ENCODE measurements around the gene DNAH17. TPM values are rescaled to one million over a fixed set of nuclear protein-coding genes. Genes with fewer than 3 reads are reported as not detected.
A peak's percentile ranks its signal among the peaks of the same experiment; 100 is the strongest.

The DNAH17 gene, protein sequence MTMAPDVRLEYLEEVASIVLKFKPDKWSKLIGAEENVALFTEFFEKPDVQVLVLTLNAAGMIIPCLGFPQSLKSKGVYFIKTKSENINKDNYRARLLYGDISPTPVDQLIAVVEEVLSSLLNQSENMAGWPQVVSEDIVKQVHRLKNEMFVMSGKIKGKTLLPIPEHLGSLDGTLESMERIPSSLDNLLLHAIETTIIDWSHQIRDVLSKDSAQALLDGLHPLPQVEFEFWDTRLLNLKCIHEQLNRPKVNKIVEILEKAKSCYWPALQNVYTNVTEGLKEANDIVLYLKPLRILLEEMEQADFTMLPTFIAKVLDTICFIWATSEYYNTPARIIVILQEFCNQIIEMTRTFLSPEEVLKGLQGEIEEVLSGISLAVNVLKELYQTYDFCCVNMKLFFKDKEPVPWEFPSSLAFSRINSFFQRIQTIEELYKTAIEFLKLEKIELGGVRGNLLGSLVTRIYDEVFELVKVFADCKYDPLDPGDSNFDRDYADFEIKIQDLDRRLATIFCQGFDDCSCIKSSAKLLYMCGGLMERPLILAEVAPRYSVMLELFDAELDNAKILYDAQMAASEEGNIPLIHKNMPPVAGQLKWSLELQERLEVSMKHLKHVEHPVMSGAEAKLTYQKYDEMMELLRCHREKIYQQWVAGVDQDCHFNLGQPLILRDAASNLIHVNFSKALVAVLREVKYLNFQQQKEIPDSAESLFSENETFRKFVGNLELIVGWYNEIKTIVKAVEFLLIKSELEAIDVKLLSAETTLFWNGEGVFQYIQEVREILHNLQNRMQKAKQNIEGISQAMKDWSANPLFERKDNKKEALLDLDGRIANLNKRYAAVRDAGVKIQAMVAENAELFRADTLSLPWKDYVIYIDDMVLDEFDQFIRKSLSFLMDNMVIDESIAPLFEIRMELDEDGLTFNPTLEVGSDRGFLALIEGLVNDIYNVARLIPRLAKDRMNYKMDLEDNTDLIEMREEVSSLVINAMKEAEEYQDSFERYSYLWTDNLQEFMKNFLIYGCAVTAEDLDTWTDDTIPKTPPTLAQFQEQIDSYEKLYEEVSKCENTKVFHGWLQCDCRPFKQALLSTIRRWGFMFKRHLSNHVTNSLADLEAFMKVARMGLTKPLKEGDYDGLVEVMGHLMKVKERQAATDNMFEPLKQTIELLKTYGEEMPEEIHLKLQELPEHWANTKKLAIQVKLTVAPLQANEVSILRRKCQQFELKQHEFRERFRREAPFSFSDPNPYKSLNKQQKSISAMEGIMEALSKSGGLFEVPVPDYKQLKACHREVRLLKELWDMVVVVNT (N-terminal part only)
- under 1 TPM in 1 of 2 donors, not detected in 1; 0.10 TPM for total RNA-seq
- long read RNA-seq, donor 1, partial matches to known transcripts = 0 of 1 reads
- long read RNA-seq, donor 1, other reads (novel, unspliced or antisense) = 1 of 1 reads
- long read RNA-seq, donor 2, partial matches to known transcripts = 0 of 1 reads
- long read RNA-seq, donor 2, other reads (novel, unspliced or antisense) = 1 of 1 reads

DNA sequence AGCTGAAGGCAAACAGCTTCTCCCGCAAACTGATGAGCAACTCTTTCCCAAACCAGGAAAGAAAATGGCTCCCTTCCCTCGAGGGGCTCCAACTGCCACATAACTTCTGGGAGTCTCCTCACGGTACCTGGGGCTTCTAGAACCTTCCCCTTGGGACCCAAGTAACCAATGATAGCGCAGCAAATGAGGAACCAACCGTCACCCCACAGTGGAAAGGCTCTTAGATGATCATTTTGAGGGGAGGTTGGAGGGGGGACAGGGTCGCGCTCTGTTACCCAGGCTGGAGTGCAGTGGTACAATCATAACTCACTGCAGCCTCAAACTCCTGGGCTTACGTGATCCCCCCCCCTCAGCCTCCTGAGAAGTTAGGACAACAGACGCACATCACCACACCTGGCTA, at the start of gene DNAH17:
Gene DNAH17 (minus strand): TSS at position 101 of the 400 bp plus-strand sequence. CDS start 2,339 bp downstream, outside the sequence.
- DNase-seq (ENCODE audit: low spot score) = no peak
- intact Hi-C loops (cut with DNase I) = no loop called here

DNA sequence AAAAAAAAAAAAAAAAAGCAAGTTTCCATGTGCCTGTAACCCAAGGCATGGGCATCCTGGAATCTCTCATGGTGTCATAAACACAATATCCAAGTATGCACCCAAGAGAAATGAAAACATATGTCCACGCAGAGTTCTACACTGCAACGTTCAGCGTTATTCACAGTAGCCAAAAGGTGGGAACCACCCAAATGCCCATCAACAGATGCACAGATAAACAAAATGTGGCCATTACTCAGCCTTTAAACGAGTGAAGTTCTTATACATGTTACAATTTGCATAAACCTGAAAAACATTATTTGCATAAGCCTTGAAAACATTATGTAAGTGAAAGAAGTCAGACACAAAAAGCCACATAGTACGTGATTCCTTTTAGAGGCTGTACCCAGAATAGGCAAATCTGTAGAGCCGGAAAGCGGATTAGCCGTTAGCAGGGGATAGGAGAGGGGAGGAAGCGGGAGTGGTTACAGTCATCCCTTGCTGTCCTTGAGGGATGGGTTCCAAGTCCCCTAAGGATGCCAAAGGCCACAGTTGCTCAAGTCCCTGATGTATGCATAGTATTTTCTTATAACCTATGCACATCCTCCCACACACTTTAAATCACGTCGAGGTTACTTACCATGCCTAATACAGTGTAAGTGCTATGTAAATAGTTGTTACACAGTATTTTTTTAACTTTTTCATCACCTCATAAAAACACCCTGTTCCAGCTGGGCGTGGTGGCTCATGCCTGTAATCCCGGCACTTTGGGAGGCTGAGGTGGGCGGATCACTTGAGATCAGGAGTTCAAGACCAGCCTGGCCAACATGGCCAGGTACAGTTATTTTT, 47.3 kb upstream of the DNAH17 start:
- DNase-seq (ENCODE audit: low spot score) = peak; percentile 19
- intact Hi-C loops (cut with DNase I) = no loop called here

DNA sequence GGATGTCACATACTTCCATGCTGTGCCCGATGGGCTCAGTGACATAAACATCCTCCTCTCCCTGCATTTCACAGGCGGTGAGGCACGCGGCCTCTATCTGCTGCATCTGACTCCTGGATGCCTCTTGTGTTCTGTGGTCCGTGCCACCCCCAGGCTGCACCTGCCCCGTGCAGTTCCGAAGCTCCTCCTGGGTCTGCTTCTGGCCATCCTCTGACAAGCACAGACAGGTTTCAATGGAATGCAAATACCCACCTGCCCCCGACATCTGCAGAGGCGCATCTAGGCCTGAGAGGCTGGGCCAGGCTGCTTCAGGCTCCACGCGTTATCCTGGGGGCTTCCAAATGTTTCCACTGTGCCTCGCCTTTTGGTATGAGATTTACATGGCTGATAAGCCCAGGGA, 46.3 kb upstream of the DNAH17 start:
- intact Hi-C loops (cut with DNase I) = no loop called here
- DNase-seq (ENCODE audit: low spot score) = no peak

DNA sequence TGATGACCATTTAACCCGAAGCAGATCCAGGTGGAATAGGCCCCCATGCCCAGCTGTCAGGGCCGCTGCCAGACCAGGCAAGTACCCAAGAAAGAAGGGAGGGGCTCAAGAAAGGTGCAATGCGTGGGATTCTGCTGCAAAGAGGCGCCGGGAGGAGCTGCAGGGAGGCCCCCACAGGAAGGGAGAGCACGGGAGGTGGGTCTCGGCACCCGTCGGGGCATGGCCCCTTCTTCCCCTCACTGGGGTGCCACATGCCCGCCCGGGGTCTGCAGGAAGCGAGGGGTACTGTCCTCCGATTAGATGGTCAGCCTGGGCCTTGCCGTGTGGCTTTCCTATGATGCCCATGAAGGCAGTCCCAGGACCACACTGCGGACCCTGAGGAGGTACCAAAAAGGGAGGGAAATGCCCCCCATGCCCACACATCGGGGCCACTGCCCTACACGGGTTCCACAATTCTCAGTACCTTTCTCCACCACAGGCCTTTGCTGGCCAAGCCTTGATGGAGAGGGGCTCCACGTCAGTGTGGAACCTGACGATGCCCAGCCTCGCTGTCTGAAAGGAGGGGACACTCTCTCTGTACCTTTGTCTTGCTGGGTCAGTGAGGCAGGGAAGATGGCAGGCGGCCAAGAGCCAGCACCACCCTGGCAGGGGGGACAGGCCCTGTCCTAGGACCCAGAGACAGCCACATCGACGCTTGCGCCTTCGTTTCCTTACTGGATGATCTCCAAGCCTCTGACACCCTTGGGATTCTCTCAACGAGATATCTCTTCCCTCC, 45.5 kb upstream of the DNAH17 start:
- DNase-seq (ENCODE audit: low spot score) = no peak

DNA sequence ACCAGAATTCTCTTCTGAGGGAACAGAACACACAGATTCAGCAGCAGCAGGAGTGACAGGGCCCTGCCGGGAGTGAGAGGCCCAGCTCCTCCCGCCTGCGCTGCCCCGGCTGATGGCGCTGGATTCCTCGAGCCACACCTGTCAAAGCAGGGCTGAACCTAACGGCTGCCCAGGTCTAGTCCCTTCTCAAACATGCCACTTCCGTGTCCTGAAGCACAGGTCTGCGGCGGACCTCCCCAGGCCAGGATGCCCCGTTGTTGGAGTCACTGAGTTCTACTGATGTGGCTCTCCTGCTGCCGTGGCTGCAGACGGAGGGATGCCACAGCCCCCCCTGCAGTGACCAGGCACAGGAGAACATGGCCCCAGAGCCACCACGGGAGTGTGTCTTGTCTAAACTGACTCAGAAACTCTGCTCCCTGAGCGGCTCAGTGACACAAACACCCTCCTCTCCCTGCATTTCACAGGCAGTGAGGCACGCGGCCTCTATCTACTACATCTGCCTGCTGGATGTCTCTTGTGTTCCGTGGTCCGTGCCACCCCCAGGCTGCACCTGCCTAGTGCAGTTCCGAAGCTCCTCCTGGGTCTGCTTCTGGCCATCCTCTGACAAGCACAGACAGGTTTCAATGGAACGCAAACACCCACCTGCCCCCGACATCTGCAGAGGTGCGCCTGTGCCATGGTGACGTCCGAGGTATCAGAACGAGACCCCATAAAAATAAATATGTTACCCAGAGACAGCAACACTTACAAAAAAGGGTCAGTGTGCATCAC, 44.7 kb upstream of the DNAH17 start:
- DNase-seq (ENCODE audit: low spot score) = no peak
- intact Hi-C loops (cut with DNase I) = no loop called here

More for the DNA sequence above, 45.5 kb upstream of the DNAH17 start:
- intact Hi-C loops (cut with DNase I) = no loop called here

DNA sequence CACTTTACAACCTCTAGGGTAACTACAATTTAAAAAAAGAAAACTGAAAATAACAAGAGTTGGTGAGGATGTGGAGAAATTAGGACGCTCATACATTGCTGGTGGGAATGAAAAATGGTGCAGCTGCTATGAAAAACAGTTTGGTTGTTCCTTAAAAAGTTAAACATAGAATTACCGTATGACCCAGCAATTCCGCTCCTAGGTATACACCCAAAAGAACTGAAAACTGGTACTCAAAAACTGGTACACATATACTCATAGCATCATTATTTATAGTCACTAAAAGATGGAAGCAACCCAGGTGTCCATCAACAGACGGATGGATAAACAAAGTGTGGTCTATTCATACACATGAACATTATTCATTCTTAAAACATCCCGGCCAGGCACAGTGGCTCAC, 42.9 kb upstream of the DNAH17 start:
- DNase-seq (ENCODE audit: low spot score) = no peak
- intact Hi-C loops (cut with DNase I) = no loop called here

DNA sequence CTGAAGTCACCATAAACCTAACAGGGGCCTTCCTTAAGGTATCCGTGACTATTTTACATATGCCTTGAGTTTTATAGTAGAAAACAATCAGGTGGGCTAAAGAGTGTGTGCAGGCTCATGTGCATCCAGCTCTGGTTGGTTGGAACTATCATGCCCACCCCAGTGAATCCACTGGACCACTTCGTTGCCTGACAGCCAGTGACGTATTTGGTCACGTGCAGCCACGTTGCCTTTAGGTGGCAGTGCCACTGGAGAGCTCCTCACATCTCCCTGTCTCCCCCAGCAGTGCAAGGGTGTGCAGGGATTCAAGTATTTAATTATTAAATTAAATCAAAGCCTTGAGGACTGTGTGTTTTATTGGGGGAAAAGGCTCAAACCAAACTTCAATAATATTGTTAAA, 42.1 kb upstream of the DNAH17 start:
- DNase-seq (ENCODE audit: low spot score) = no peak
- intact Hi-C loops (cut with DNase I) = no loop called here

DNA sequence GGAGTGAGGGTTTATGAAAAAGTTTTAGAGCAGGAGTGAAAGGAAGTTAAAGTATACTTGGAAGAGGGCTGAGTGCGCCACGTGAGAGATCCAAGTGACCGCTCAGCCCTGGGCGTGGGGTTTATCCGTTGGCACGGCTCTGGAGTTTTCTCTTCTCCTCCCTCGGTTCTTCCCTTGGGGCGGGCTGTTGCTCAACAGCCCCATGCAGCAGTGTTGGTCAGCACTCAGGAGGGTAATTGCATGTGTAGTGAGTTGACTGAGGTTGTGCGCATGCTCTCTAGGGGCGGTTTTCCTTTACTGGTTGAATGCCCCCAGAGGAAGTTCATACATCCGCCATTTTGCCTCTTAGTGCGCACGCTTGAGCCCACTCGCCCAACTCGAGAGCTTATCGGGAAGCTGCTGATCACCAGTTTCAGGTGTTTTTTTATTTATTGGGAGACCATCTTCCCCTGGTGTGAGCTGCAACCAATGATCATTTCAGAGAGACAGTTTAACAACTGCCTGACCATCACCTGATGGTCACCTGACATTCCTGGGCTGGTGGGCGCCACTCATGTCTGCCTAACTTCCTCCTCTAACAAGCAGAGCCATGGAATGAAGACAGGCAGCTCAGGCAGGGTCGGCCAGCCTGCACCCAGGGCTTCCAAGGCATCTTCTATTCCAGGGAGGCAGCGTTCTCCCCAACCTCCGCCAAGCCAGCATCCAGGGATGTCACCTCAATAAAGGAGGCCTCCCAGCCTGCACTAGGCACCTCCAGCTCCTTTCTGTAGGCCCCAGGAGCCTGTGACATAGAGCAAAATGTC, 41.3 kb upstream of the DNAH17 start:
- peak; percentile 93 for DNase-seq (ENCODE audit: low spot score)
- intact Hi-C loops (cut with DNase I) = no loop called here

DNA sequence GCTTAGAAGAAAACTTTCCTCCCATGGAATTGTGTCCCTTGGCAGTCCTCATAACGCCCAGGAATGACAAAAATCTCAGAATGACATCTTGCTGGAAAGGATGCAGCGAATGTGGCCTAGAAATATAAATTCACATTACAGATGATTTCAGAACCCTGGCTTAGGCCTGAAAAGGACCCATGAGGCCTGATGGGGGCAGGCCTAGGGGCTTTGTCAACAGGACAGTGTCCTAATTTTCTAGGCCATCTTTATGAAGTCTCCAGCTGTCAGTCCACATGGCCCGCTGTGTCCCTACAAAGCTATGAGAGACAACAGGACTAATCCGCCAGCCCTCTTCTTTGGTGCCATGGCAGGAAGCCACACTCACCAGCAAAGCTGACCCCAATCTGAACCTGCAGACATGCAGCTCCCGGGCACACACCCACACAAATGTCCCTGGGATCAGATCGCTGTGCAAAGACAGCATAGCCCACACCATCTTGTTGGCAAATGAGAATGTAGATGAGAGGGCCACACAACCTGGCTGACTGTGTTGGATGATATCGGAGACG, 40.4 kb upstream of the DNAH17 start:
- intact Hi-C loops (cut with DNase I) = no loop called here
- no peak for DNase-seq (ENCODE audit: low spot score)

DNA sequence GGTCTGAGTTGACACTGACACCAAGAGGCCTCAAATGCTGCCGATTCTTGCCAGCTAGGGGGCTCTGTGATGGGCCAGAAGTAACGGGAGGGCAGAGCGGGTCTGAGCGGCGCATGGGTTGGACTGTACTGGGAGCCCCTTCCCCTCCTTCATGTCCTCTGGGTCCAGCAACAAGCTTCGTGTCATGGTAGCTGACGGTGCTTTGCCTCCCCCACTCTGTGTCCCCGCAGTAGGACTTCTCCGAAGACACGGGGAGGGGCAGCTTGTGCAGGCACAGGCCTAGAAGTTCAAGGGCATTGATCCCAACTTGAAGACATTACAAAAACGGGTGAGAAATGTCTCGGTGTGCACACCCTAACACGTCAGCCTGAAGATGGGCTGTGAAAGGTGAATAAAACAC, 39.8 kb upstream of the DNAH17 start:
- intact Hi-C loops (cut with DNase I) = no loop called here
- DNase-seq (ENCODE audit: low spot score) = no peak

DNA sequence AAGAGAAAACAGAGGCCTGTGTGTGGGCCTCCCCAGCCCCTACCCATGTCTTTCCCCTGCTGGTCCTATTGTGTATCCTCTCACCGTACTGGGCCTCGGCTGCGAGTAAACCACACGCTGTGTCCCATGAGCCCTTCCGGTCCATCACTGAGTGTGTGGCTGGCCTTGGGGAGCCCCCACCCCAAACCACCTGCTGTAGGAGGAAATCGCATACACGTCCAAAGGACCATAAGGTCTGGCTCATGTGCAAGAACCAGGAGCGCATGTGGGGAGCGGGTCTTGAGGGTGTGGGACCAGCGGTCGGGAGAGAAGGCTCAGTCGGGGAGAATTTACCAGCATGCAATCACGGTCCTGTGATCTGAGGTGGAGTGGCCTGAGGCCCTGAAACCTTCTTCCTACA, 38.4 kb upstream of the DNAH17 start:
- intact Hi-C loops (cut with DNase I) = no loop called here
- DNase-seq (ENCODE audit: low spot score) = no peak

DNA sequence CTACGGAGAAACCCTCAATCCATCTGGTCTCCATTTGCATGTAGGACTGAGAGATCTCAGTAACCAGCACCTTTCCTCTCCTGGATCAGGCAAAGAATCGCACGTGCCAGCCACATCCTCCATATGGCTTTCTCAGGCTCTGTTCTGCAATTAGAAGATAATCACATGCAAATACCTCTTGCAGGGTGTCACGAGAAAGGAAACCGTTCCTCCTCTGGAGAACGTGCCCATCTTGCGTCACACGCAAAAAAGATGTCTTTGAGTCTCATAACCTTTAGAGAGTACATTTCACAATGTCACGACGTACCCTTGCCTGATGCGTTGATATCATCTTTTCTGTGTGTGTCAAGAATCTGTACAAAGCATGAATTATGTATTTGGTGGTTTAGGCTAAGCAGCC, 36.2 kb upstream of the DNAH17 start:
- DNase-seq (ENCODE audit: low spot score) = no peak
- intact Hi-C loops (cut with DNase I) = no loop called here

DNA sequence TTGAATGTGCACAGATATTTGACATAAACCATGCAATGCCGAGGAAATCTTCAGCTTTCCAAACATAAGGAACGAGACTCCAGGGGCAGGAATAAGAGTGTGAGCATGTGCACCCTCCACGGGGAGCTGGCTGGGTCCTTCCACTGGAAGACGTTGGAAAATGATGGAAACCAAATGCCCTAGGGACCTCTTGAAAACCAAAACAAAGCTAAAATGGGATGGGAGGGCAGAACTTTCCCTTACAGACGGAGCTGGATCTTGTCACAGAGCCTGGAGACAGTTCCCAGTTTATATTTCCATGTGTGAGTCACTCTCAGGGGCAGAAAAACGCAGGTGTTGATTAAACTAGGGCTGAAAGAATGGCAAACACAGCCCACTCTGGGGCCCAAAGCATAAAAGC, 34.4 kb upstream of the DNAH17 start:
- DNase-seq (ENCODE audit: low spot score) = no peak
- intact Hi-C loops (cut with DNase I) = no loop called here

DNA sequence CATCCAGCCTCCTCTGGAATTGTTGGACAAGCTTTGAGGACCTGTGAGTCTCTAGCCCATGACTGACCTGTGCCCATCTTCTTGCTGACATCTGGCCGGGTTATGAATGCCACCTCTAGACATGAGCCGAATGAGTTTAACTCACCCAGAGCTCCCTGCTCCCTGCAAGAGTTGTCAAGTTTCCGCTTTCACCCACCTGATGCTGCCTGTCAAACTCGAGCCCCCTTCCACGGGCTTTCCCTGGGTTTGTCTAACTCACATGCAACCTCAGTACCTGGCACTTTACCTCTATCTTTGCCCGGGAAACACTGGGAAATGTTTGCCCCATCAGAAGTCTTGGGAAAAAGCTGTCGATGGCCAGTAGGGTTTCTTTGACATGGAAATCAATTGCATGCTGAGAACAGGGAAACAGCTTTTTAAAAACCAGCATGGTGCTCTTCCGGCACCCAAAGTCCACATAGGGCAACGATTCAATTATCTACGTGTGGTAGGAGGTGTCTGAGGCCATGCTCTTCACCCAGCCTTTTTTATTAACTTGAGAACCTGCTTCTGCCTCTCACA, 33.8 kb upstream of the DNAH17 start:
- DNase-seq (ENCODE audit: low spot score) = no peak
- intact Hi-C loops (cut with DNase I) = loop anchor here in 1 of 2 donors (1.0 kb wide), 1 partner anchor 40 kb away; no protein-coding TSS in a partner anchor

DNA sequence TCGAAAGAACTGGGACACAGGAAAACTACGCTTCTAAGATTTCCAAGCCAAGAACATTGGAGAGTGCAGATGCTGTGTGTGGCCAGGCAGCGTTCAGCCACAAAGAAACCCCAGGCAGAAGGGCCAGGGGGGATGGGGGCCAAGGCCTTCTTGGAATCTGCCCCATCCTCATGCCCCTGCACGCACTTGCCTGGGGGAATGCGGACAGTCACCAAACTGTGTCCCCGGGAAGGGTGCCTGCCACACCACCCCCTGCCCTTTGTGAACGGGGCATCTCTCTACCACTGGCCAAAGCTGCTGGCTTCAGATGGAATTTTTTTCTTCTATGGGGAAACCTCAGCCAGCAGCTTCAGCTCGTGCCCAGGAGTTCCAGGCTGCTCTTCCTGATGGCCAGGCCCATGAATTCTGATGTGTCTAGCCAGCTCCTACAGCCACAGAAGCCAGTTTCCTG, 32.0 kb upstream of the DNAH17 start:
- DNase-seq (ENCODE audit: low spot score) = no peak
- intact Hi-C loops (cut with DNase I) = no loop called here
